Ishikawa (cell line): ENCODE measurements around the gene SOX6.

Experiments used
- CEBPB ChIP-seq: IDR thresholded peaks from 2 replicates; pipeline ENCODE4 v1.6.1; 2012
- CREB1 ChIP-seq: IDR thresholded peaks from 2 replicates; pipeline ENCODE4 v1.6.1; 2012; ENCODE audit warnings: low read depth
- EGR1 ChIP-seq: IDR thresholded peaks from 2 replicates; pipeline ENCODE4 v1.6.1; 2012
- EP300 ChIP-seq: IDR thresholded peaks from 2 replicates; pipeline ENCODE4 v1.6.1; 2012; ENCODE audit warnings: borderline replicate concordance
- FOXM1 ChIP-seq: IDR thresholded peaks from 2 replicates; pipeline ENCODE4 v1.6.1; 2012; ENCODE audit warnings: low read depth, borderline replicate concordance
- MAX ChIP-seq: IDR thresholded peaks from 2 replicates; pipeline ENCODE4 v1.6.1; 2012
- NFIC ChIP-seq: IDR thresholded peaks from 2 replicates; pipeline ENCODE4 v1.6.1; 2012
- RAD21 ChIP-seq: IDR thresholded peaks from 2 replicates; pipeline ENCODE4 v1.6.1; 2012; ENCODE audit warnings: low read depth
- TAF1 ChIP-seq: IDR thresholded peaks from 2 replicates; pipeline ENCODE4 v1.6.1; 2012; ENCODE audit warnings: low read depth, mild to moderate bottlenecking
- TCF12 ChIP-seq: IDR thresholded peaks from 2 replicates; pipeline ENCODE4 v1.6.1; 2012; ENCODE audit warnings: low read depth
- TEAD4 ChIP-seq: IDR thresholded peaks from 2 replicates; pipeline ENCODE4 v1.6.1; 2012
- USF1 ChIP-seq: IDR thresholded peaks from 2 replicates; pipeline ENCODE4 v1.6.1; 2012
- YY1 ChIP-seq: IDR thresholded peaks from 2 replicates; pipeline ENCODE4 v1.6.1; 2012; ENCODE audit warnings: low read depth
- ZBTB7A ChIP-seq: IDR thresholded peaks from 2 replicates; pipeline ENCODE4 v1.6.1; 2012; ENCODE audit warnings: low read depth
- TF ChIP-seq, protein P1 (sequence below): IDR thresholded peaks from 2 replicates; pipeline ENCODE4 v1.6.1; 2012; ENCODE audit warnings: low read depth, mild to moderate bottlenecking

SOX6 gene

DNA sequence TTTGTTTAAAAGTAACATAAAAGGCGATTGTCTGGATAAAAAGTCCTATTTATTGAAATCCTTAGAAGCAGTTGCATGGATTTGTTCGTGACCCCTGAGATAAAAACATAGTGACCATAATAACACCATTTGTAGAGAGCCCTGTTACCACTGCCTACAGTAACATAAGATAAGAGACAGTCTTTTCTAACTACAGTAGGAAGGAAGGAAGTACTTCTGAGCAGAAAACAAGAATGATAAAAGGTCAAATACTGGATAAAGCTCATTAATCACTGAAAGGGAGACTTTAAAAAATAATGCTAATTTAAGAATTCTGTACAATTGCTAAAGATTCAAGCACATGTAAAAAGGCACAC, 47.1 kb upstream of the SOX6 start:
- no peak for TF ChIP-seq CEBPB
- no peak for TF ChIP-seq RAD21
- no peak for TF ChIP-seq TEAD4
- no peak for TF ChIP-seq YY1
- no peak for TF ChIP-seq FOXM1
- TF ChIP-seq CREB1: no peak

- TF ChIP-seq EGR1 (peak; percentile 61; the same call in 1 of the 2 replicates), RAD21 (no peak), FOXM1 (no peak; the same call in 1 of the 2 replicates), EP300 (peak; percentile 51; the same call in 1 of the 2 replicates), USF1 (peak; percentile 80), TEAD4 (0 out of 2 replicates have a peak, but pooled peaks have one; percentile 51), NFIC (no peak; the same call in 1 of the 2 replicates), MAX (no peak)
Measured at GRCh38 chr11:16402654-16403447, 46.5 kb upstream of the SOX6 start.

DNA sequence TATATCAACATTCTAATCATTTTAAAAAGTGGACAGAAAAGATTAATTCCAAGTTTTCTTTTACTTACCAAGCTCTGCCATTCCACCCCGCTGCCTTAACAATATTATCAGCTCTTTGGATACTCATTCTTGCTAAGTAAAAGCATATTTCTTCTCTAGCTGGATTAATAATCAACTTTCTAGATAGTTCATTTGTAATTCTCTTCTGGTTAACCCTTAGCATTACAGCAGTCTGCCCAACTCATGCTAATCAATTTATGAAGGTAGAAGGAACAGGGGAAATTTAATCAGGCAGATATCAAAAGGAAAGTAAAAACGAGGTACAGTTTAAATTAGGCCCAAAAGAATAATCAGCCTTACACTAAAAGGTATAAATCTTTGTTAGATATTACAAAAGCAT, 41.0 kb upstream of the SOX6 start:
- no peak for TF ChIP-seq RAD21
- TF ChIP-seq, protein P1, sequence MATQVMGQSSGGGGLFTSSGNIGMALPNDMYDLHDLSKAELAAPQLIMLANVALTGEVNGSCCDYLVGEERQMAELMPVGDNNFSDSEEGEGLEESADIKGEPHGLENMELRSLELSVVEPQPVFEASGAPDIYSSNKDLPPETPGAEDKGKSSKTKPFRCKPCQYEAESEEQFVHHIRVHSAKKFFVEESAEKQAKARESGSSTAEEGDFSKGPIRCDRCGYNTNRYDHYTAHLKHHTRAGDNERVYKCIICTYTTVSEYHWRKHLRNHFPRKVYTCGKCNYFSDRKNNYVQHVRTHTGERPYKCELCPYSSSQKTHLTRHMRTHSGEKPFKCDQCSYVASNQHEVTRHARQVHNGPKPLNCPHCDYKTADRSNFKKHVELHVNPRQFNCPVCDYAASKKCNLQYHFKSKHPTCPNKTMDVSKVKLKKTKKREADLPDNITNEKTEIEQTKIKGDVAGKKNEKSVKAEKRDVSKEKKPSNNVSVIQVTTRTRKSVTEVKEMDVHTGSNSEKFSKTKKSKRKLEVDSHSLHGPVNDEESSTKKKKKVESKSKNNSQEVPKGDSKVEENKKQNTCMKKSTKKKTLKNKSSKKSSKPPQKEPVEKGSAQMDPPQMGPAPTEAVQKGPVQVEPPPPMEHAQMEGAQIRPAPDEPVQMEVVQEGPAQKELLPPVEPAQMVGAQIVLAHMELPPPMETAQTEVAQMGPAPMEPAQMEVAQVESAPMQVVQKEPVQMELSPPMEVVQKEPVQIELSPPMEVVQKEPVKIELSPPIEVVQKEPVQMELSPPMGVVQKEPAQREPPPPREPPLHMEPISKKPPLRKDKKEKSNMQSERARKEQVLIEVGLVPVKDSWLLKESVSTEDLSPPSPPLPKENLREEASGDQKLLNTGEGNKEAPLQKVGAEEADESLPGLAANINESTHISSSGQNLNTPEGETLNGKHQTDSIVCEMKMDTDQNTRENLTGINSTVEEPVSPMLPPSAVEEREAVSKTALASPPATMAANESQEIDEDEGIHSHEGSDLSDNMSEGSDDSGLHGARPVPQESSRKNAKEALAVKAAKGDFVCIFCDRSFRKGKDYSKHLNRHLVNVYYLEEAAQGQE: no peak

- TF ChIP-seq RAD21: no peak
- no peak for TF ChIP-seq ZBTB7A
- TF ChIP-seq, protein P1: no peak
- TF ChIP-seq USF1: no peak
- no peak for TF ChIP-seq NFIC
- no peak for TF ChIP-seq EP300
- no peak for TF ChIP-seq FOXM1
- TF ChIP-seq CEBPB: no peak
- no peak for TF ChIP-seq TEAD4
- TF ChIP-seq MAX: no peak
- no peak for TF ChIP-seq EGR1
- TF ChIP-seq CREB1: no peak
Measured at GRCh38 chr11:16395601-16396000, 39.3 kb upstream of the SOX6 start.

GRCh38 chr11:16394947-16395346, 38.6 kb upstream of the SOX6 start:
- TF ChIP-seq EP300 (no peak), MAX (no peak), CREB1 (no peak), ZBTB7A (no peak), RAD21 (no peak), TCF12 (no peak), TAF1 (no peak)

DNA sequence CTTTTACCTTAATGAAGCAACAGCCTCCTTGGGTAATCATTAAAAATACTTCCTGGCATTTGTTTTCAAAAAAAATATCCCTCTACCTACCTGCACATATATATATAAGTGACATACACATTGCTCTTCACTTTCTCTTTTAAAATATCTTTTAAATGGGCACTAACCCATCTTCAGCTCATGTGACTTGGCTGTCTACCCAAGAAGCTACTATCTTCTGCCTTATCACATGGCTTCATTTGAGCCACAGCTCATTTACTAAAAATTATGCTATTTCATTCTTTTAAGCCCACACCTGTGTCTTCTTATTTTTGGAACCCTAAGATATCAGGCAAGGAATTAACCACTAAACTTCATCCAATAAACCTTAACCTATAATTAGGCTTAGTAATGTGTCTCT, 37.0 kb upstream of the SOX6 start:
- TF ChIP-seq TEAD4 (no peak), ZBTB7A (no peak), CREB1 (no peak), NFIC (no peak), TCF12 (no peak), EGR1 (no peak), RAD21 (no peak), FOXM1 (no peak), MAX (no peak), USF1 (no peak), CEBPB (no peak), TAF1 (no peak), YY1 (no peak), EP300 (no peak)
- TF ChIP-seq, protein P1: no peak
